Ascending aorta (tissue), 2 donors: Measurements from ENCODE around the gene SLC43A2. TPM values are rescaled to one million over a fixed set of nuclear protein-coding genes. Genes with fewer than 3 reads are reported as not detected.

ENCODE experiments used
- DNase-seq, 2 donors: peaks; one replicate each; pipeline ENCODE4 v3.0.0-alpha.2; 2019; ENCODE audit warnings: low spot score in 2 of 2
- H3K27ac ChIP-seq, 2 donors: fragments of 200-600 bp; sonication (generic); one replicate each; pipeline ENCODE4 v1.5.1; 2016 to 2017; ENCODE audit warnings: mild to moderate bottlenecking in 1 of 2
- H3K27me3 ChIP-seq: fragments of 200-600 bp; sonication (generic); one replicate; pipeline ENCODE4 v1.5.1; 2017
- H3K36me3 ChIP-seq, 2 donors: fragments of 200-600 bp; sonication (generic); one replicate each; pipeline ENCODE4 v1.5.1; 2016
- H3K4me1 ChIP-seq, 2 donors: fragments of 200-600 bp; sonication (generic); one replicate each; pipeline ENCODE4 v1.5.1; 2016 to 2017; ENCODE audit warnings: mild to moderate bottlenecking in 1 of 2
- H3K4me3 ChIP-seq, 2 donors: fragments of 200-600 bp; sonication (generic); one replicate each; pipeline ENCODE4 v1.5.1; 2016 to 2017; ENCODE audit warnings: mild to moderate bottlenecking in 1 of 2
- H3K9me3 ChIP-seq, 2 donors: fragments of 200-600 bp; sonication (generic); one replicate each; pipeline ENCODE4 v1.5.1; 2016
- CTCF ChIP-seq, 3 experiments: fragments of 200-600 bp in 2 of 3; fragments of 450-650 bp in 1 of 3; sonication (generic) in 2 of 3; IDR thresholded peaks; one replicate each; pipeline ENCODE4 v1.5.1; 2016 to 2019; ENCODE audit warnings: antibody characterized with exemption in 3 of 3, mild to moderate bottlenecking in 1 of 3, moderate library complexity in 1 of 3
- intact Hi-C: fragments of 100-400 bp; cut with DNase I; formaldehyde crosslinking; loops from one replicate; pipeline ENCODE4 v1.15.1; 2023
- total RNA-seq: library from RNA; depleted of rRNA; stranded (reverse); fragments of >200 nt; gene quantifications from one replicate; pipeline ENCODE4 v1.1.0, GENCODE V29; 2016

Gene SLC43A2
- total RNA-seq, 1 donor from 2014 or later: 27.6 TPM

DNA sequence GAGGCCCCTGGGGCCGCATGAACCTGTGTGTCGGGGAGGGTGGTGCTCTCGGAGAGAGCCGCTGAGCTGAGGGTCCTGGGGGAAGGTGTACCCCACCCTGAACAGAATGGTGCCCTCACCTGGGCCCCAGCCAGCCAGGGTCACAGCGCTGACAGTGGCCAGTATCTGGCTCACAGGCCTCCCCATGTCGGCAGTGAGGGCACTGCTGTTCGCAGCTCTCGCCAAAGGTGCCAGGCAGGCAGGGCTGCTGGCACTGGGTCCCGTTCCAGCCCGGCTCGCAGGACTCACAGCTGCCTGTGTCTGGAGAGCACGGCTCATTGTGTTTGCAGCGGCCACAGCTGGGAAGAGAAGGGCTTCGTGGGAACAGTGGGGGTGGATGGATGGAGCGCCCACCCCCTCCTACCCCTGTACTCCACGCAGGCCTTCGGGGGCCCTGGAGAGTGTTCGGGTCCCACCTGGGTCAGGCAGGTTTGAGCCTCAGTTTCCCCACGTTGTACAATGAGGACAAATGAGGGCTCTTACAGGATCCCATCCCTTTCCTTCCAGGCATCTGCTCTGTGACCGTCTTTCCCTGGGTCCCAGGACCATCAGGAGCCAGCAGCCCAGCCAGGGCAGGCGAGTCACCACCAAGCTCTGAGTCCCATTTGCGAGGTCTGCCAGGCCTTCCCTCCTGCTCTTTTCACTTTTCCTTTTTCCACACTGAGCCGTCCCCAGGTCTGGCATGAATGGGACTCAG is 11.9 kb upstream of the SLC43A2 start:
- no peak for TF ChIP-seq CTCF (IDR thresholded peaks at IDR 0.05)
- Histone ChIP-seq H3K36me3 (no peaks in the 10 kb centered on the region), H3K27ac (no peak overlapping the region), H3K27me3 (no peaks in the 10 kb centered on the region), H3K4me3 (no peak overlapping the region), H3K4me1 (peaks cover 2 to 6% of the 10 kb centered on the region in 2 donors), H3K9me3 (no peaks in the 10 kb centered on the region)
- intact Hi-C loops: no loop called here
- no peak for DNase-seq

DNA sequence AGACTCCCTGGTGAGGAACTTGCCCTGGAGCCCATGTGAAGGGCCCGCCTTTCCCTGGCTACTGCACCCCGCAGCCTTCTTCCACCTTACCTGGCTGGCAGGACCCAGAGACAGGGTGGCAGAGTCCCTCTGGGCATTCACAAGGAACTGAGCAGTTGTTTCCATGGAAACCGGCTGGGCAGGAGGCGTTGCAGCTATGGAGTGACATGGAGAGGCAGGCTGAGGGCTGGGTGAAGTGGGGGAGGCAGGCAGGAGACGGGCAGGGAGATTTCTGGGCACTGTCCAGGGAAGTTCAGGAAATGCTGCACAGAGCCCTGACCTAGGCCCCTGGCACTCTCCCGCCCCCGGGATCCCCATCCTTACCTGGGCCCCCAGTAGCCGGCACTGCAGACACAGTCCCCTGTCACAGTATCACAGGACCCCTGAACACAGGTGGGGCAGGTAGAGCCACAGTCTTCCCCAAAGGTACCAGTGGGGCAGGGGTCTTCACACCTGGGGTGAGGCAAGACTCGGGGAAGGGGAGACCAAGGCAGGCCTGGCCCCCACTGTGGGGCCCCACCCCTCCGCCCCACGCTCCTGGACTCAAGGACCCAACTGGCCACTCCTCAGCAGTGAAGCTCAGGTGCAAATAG is 11.0 kb upstream of the SLC43A2 start:
- no peak for DNase-seq
- no peak overlapping the region for H3K4me3 ChIP-seq
- no peak overlapping the region for H3K27ac ChIP-seq
- H3K9me3 ChIP-seq: no peaks in the 10 kb centered on the region
- no peaks in the 10 kb centered on the region for H3K36me3 ChIP-seq
- H3K4me1 ChIP-seq: peaks cover 2 to 6% of the 10 kb centered on the region in 2 donors
- no peaks in the 10 kb centered on the region for H3K27me3 ChIP-seq
- intact Hi-C loops: no loop called here
- TF ChIP-seq CTCF (IDR thresholded peaks at IDR 0.05): no peak

GRCh38 chr17:1638624-1639300 is 10.1 kb upstream of the SLC43A2 start:
- Histone ChIP-seq H3K4me1 (peaks cover under 1 to 2% of the 10 kb centered on the region in 2 donors), H3K36me3 (no peaks in the 10 kb centered on the region), H3K9me3 (no peaks in the 10 kb centered on the region), H3K4me3 (no peak overlapping the region), H3K27ac (no peak overlapping the region), H3K27me3 (no peaks in the 10 kb centered on the region)
- no peak for DNase-seq
- TF ChIP-seq CTCF (IDR thresholded peaks at IDR 0.05): no peak
- intact Hi-C loops: no loop called here

- Histone ChIP-seq H3K4me3 (no peak overlapping the region), H3K27ac (no peak overlapping the region), H3K4me1 (no peaks in the 10 kb centered on the region), H3K36me3 (no peaks in the 10 kb centered on the region), H3K9me3 (no peaks in the 10 kb centered on the region), H3K27me3 (no peaks in the 10 kb centered on the region)
- TF ChIP-seq CTCF (IDR thresholded peaks at IDR 0.05): no peak
- intact Hi-C loops: no loop called here
- no peak for DNase-seq
Observed at GRCh38 chr17:1638171-1638590, 9.5 kb upstream of the SLC43A2 start.

DNA sequence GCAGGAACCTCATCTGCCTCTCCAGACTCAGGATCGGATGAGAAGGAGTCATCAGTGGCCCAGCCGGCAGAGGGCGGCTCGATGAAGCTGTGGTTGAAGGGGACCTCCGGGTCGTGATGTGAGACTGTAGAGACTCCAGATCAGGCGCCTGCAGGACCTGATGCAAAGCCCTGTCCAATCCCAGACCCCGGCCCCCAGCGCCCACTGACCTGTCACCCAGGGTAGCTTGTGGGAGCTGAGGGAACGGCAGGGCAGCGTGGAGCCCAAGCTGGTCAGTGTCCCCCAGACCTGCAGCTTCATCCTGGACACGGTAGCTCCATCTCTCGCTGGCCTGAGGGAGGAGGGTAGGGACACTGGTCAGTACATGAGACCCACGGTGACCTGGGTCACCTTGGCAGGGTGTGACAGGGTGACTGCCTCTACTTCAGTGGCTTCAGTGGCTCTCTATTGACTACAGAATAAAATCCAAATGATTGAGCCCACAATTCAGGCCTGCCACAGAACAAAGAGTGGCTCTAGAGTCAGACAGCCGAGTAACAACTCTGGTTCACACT is 8.2 kb upstream of the SLC43A2 start:
- DNase-seq: no peak
- Histone ChIP-seq H3K27me3 (no peaks in the 10 kb centered on the region), H3K36me3 (no peaks in the 10 kb centered on the region), H3K4me3 (no peak overlapping the region), H3K4me1 (no peaks in the 10 kb centered on the region), H3K9me3 (no peaks in the 10 kb centered on the region), H3K27ac (no peak overlapping the region)
- no peak for TF ChIP-seq CTCF (IDR thresholded peaks at IDR 0.05)
- intact Hi-C loops: no loop called here
